NAMALWA (cell line): ENCODE measurements around the gene EHMT1.
"Not testable (repeated sequence)": the region's sequence is repeated elsewhere in the genome, so short reads cannot be mapped to it uniquely, and the experiment has no call there.

Source experiments
- DNase-seq: peaks from one replicate; pipeline ENCODE4 v3.0.0-alpha.2; 2015; ENCODE audit warnings: low spot score

The EHMT1 gene

DNA sequence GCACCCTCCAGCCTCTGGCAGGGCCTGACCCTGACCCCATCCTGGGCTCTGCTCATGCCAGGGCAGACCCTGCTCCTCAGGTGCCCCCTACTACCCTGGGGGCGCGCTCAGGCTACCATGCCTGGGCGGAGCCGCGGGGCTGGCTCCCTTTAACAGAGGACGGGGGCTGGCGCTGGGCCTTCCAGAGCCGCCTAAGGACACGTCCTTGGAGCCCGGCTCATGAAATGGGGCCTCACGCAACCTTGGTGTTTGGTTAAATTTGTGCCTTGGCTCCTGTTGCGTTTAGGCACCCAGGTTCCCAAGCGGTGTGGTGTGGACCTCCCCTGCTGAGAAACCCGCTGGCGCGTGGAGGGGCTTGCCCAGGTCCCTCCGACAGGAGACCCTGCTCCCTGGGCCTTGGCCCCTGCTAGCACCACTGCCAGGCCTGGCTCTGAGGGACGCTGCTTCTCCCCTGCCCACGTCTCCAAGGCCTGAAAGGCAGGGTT lies 3.4 kb upstream of the EHMT1 start:
- DNase-seq: no peak

DNA sequence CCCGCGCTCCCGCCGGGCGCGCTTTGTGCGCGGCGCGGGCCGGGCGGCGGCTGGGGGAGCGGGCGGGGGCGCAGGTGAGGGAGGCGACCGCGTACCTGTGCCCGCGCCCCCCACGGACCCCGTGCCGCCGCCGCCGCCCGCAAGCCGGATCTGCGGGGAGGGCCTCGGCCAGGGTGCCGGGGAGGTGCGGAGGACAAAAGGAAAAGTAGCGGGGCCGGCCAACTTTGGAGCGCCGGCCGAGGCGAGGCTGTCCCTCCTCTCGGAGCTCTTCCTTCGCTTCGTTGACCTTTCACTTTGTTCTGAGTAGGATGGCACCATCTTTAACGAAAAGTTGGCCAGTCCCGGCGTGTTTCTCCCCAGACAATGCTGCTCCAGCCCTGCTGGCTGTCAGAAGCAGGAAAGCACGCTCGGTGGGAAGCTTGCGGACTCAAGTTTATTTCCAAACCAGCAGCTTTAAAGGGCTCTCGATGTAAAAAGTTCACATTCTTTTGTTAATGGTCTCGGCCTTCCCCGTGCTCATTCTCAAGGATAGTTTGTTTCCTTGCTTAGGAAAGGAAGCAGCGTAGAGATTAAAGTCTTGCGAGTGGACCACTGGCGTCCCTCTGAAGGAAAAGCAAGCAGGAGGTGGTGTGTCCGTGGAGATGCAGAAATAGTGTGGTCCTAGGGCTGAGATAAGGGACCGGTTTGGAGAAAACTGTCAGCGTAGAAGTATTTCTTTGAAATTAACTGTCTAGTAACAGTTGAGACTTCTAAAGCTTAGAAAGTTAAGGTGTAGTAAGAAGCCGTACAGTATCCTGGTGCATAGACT lies 639 bp downstream of the EHMT1 start:
- DNase-seq: peak; percentile 62

DNA sequence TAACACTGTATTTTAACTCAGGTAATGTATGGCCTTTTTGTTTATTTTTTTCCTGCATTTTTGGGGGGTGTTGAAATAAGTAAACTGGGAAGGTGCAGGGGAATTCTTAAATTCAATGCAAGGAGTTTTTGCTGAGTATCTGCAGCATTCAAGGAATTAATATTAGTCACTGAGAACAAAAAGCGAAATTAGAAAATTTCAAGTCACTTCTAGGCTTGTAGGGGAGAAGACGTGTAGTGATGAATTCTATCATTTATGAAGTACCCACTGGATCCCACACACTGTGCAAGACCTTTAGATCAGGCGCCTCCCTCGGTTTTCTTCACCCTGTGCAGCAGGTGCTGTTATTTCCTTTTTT lies 1.2 kb downstream of the EHMT1 start:
- no peak for DNase-seq

DNA sequence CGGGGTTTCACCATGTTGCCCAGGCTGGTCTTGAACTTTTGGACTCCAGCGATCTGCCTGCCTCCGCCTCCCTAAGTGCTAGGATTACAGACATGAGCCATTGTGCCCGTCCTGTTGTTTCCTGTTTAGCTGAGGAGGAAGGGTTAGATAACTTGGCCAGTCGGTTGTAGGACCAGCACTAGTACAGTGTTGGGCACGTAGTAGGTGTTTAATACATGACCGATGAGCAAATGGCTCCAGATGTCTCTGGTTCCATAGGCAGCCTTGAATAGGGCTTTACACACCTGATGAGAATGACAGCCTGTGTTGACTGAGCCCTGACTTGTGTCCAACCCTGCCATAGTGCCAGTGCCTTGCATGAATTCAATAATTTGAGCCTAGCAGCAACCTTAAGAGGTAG lies 1.8 kb downstream of the EHMT1 start:
- no peak for DNase-seq

DNA sequence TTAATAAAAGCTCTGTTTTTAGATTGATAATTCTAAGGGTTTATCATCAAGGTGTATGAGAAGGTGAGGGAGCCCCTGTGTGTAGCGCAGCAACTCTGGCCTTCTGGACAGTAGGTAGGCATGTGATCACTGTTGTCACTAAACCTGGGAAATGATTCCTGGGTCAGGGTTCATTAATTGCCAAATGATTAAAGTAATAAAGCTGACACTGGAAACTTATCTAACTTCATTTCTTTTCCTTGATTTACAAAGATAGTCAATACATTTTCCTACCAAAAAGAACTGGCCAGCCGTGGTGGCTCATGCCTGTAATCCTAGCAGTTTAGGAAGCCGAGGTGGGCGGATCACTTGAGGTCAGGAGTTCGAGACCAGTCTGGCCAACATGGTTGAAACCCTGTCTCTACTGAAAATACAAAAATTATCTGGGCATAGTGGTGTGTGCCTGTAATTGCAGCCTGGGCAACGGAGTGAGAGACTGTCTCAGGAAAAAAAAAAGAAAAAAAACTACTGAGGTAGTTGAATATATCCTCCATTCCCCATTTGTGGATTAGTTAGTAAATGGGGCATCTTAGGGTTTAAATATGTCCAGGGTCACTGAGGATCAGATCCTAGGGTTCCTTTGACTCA lies 2.4 kb downstream of the EHMT1 start:
- DNase-seq: peak; percentile 67

DNA sequence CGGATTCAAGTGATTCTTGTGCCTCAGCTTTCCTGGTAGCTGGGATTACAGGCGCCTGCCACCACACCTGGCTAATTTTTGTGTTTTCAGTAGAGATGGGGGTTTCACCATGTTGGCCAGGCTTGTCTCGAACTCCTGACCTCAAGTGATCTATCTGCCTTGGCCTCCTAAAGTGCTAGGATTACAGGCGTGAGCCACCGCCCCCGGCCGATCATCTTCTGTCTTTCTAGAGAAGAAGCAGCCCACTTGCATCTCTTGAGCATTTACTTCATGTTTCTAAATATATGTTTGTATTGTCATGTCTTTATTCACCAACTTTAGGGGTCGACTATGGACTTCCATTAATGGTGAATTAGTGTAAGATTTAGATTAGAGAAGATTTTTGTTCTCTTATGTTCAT lies 3.4 kb downstream of the EHMT1 start:
- DNase-seq: not testable (repeated sequence)

DNA sequence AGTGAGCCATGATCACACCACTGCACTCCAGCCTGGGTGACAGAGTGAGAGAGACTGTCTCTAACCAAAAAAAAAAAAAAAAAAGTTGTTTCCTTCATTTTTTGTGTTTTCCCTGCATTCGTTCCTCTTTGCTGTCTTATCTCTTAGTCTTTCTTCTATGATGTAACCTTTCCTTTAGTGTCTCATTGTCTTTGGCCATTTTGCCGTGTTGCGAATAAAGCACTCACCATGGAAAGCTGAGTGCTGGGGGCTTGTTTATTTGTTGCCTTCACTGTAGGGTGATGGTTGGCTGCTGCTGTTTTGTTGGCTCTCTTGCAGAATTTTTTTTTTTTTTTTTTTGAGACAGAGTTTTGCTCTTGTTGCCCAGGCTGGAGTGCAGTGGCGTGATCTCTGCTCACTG lies 7.7 kb downstream of the EHMT1 start:
- no peak for DNase-seq

GRCh38 chr9:137627406-137627805 lies 8.6 kb downstream of the EHMT1 start:
- not testable (repeated sequence) for DNase-seq

- DNase-seq: no peak
These were observed 11.3 kb downstream of the EHMT1 start for GRCh38 chr9:137630126-137630525.

GRCh38 chr9:137630679-137631078 lies 11.9 kb downstream of the EHMT1 start:
- no peak for DNase-seq

DNA sequence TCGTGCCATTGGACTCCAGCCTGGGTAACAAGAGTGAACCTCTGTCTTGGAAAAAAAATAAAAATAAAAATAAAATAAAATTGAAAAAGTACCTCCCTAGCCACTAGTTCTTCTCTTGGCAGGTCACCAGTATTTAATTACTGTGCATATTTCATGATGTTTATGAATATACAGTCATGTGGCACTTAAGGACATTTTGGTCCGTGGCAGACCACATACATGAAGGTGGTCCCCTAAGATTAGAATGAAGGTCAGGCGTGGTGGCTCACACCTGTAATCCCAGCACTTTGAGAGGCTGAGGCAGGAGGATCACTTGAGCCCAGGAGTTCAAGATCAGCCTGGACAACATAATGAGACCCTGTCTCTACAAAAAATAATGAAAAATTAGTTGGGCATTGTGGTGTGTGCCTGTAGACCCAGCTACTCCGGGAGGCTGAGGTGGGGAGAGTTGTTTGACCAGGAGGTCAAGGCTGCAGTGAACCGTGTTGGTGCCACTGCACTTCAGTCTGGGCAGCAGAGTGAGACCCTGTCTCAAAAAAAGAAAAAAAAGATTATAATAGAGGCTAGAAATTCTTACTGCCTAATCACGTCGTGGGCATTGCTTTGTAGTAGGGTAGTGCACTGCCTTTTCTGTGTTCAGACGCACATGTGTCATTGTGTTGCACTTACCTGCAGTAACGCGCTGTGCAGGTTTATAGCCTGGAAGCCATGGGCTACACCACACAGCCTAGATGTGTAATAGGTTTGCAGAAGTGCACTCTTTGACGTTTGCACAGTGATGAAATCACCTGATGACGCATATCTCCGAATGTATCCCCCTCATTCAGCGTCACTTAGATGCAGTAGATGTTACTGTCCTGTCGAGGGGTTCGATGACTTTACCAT lies 12.8 kb downstream of the EHMT1 start:
- DNase-seq: no peak

DNA sequence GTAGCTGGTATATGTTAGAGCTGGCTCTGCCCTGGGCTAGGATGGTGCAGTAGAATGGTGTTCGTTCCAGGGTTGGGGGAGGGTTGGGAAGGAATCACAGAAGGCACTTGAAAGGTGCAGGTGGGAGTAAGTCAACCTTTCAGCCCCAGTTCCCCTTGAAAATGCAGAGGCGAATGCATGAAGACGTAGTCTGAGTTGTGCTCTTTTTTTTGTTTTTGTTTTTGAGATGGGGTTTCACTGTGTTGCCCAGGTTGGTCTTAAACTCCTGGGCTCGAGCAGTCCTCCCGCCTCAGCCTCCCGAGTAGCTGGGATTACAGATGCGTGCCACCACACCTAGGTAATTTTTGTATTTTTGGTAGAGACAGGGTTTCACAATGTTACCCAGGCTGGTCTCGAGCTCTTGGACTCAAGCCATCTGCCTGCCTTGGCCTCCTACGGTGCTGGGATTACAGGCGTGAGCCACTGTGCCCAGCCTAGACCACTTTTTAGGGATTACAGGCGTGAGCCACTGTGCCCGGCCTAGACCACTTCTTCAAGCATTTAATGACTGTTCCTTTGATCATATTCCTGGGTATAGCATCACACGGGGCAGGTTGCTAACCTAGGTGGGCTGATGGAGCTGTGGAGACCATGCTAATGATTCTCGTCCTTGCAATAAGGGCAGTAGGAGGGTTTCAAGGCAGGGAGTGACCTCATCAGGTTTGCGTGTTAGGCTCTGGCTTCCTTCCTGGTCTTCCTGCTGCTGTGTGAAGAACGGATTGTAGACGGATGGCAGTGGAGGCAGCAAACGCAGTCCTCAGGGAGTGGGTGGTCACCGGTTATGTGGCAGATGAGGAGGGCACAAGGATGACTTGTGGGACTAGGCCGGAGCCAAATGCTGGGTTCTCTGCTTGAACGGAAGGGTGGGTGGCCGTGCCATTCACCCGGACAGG lies 13.7 kb downstream of the EHMT1 start:
- DNase-seq: no peak

- DNase-seq: no peak
These were observed 15.2 kb downstream of the EHMT1 start for GRCh38 chr9:137634016-137634415.

GRCh38 chr9:137638680-137639079 lies 19.9 kb downstream of the EHMT1 start:
- DNase-seq: no peak

DNA sequence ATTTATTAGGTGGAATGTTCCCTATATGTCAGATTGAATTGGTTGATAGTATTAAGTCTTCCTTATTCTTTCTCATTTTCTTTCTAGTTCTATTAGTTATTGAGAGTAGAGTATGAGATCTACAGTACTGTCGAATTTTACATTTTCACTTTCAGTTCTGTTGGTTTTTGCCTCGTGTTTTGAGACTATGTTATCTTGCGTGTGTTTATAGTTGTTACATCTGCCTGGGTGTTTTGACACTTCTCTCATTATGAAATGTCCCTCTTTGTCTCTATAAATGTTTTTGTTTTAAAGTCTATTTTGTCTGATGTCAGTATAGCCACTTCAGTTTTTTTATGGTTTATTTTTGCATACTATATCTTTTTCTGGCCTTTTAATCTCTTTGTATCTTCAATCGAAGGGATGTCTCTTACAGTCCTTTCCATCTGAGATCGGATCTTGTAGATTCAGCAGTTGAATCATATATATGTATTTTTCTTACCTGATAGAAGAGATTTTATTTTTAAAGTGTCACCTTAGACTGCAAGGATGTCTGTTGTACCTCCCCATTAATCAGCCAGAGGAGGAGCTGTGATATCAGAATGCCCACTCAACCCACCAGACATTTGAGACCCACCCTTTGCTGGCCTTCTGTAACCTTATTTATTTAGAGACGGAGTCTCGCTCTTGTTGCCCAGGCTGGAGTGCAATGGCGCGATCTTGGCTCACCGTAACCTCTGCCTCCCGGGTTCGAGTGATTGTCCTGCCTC lies 20.7 kb downstream of the EHMT1 start:
- DNase-seq: peak; percentile 50

- DNase-seq: no peak
These were observed 22.1 kb downstream of the EHMT1 start for GRCh38 chr9:137640862-137641261.

DNA sequence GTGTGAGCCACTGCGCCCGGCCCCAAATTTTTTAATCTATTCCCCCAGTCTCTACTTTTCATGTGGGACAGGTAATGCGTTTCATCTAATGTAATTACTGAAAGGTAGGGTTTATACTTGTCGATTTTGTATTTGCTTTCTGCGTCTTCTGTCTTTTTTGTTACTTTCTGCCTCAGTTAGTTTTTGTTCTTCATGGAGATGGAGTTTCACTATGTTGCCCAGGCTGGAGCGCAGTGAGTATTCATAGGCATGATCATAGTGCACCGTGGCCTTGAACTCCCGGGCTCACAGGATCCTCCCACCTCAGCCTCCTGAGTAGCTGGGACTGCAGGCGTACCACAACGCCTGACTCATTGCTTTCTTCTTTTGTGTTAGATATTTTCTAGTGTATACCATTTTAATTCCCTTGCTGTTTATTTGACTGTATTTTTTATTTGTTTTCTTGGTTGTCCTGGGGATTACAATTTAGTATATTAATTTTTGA lies 23.4 kb downstream of the EHMT1 start:
- DNase-seq: no peak

DNA sequence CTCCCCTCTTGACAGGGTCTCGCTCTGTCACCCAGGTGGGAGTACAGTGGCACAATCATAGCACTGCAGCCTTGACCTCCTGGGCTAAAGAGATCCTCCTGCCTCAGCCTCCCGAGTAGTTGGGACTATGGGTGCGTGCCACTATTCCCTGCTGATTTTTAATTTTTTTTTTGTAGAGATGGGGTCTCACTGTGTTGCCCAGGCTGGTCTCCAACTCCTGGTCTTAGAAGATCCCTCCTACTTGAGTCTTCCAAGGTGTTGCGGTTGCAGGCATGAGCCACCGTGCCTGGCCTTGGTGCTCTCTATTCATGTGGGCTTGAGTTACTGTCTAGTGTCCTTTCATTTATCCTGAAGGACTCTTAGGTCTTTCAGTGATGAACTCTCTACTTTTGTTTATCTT lies 24.1 kb downstream of the EHMT1 start:
- DNase-seq: no peak

DNA sequence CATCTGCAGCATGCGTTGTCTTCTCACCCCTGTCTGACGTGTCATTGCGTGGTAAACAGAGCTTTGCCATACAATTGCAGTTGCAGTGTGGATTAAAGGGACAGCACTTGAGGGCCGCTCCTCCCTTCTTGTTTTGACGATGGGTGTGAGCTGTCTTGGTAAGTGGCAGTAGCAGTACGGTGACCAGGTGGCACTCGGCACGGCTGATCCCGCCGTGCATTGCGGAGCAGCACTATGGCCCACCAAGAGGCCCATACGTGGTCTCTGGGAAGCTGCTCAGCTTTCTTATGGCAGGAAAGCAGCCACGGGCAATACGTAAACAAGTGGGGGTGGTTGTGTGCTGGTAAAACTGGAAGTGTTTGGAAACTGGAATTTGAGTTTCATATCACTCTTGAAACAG lies 25.1 kb downstream of the EHMT1 start:
- no peak for DNase-seq

DNA sequence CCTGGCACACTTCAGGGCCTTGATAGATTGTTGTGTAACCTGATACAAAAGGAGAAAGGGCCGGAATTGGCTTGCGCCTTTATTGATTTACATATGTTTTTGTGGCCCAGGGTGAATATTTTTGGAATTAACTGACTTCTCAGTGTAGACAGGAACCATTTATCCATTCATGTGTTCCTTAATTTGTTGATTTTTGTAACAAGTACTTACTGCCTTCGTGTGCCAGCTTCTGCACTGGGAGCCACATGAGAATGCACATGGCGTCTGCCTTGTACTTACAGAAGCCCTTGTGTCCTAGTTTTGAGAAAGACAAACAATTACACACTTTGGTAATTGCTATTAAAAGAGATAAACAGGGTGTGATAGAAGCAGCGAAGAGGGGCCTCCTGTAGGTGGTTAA lies 26.4 kb downstream of the EHMT1 start:
- no peak for DNase-seq

- DNase-seq: no peak
These were observed 27.5 kb downstream of the EHMT1 start for GRCh38 chr9:137646341-137646740.
